Fibroblast of lung (primary cell): ENCODE data around the gene ASAP3. TPM values are rescaled to one million over a fixed set of nuclear protein-coding genes. Genes with fewer than 3 reads are reported as not detected.

Source experiments
- DNase-seq, 2 donors: peaks; one replicate each; pipeline versions ENCODE4 v3.0.0 to v3.0.0-alpha.2; 2010; ENCODE audit warnings: low read depth in 2 of 2
- H2AFZ ChIP-seq: 2 replicates; pipeline ENCODE4 v1.5.1; 2012; ENCODE audit warnings: low read length, control low read depth, inconsistent platforms
- H3K27ac ChIP-seq: 2 replicates; pipeline ENCODE4 v1.5.1; 2011; ENCODE audit warnings: low read length, control low read depth; ENCODE audit not compliant: insufficient read depth
- H3K27me3 ChIP-seq: 2 replicates; pipeline ENCODE4 v1.5.1; 2011; ENCODE audit warnings: mild to moderate bottlenecking, low read length; ENCODE audit not compliant: control insufficient read depth, insufficient read depth
- H3K36me3 ChIP-seq: 2 replicates; pipeline ENCODE4 v1.5.1; 2011; ENCODE audit warnings: low read length; ENCODE audit not compliant: control insufficient read depth, insufficient read depth
- H3K4me1 ChIP-seq: 2 replicates; pipeline ENCODE4 v1.5.1; 2011; ENCODE audit warnings: low read length; ENCODE audit not compliant: control insufficient read depth, insufficient read depth; ENCODE audit errors: extremely low read depth
- H3K4me2 ChIP-seq: 2 replicates; pipeline ENCODE4 v1.5.1; 2011; ENCODE audit warnings: low read length, control low read depth; ENCODE audit not compliant: insufficient read depth; ENCODE audit errors: extremely low read depth
- H3K4me3 ChIP-seq, 4 experiments: fragments of 200-600 bp in 1 of 4; sonication (generic) in 1 of 4; replicated peaks in 1 of 4; 2 replicates each; pipeline ENCODE4 v1.5.1; 2011 to 2016; ENCODE audit warnings: low read length in 4 of 4, low read depth in 3 of 4, mild to moderate bottlenecking in 3 of 4, control low read depth in 2 of 4, inconsistent platforms in 1 of 4, mixed read lengths in 1 of 4; ENCODE audit not compliant: insufficient read depth in 1 of 4; ENCODE audit errors: control extremely low read depth in 1 of 4
- H3K79me2 ChIP-seq: 2 replicates; pipeline ENCODE4 v1.5.1; 2012; ENCODE audit warnings: mild to moderate bottlenecking, low read length, inconsistent platforms; ENCODE audit not compliant: control insufficient read depth, insufficient read depth
- H3K9ac ChIP-seq: 2 replicates; pipeline ENCODE4 v1.5.1; 2011; ENCODE audit warnings: mild to moderate bottlenecking, low read length, control low read depth; ENCODE audit not compliant: insufficient read depth
- H3K9me3 ChIP-seq: 2 replicates; pipeline ENCODE4 v1.5.1; 2012; ENCODE audit warnings: low read depth, low read length; ENCODE audit not compliant: control insufficient read depth, insufficient read depth
- H4K20me1 ChIP-seq: 2 replicates; pipeline ENCODE4 v1.5.1; 2011; ENCODE audit warnings: low read length; ENCODE audit not compliant: control insufficient read depth, insufficient read depth; ENCODE audit errors: extremely low read depth
- CTCF ChIP-seq, 2 donors: IDR thresholded peaks in 1 of 2; conservative IDR thresholded peaks in 1 of 2; 1 replicate in 1 of 2; 2 replicates in 1 of 2; pipeline ENCODE4 v1.5.1; 2011 to 2012; ENCODE audit warnings: low read length in 2 of 2, control low read depth in 1 of 2, inconsistent platforms in 1 of 2, low read depth in 1 of 2, mild to moderate bottlenecking in 1 of 2
- EZH2 ChIP-seq: IDR thresholded peaks from 2 replicates; pipeline ENCODE4 v1.5.1; 2012; ENCODE audit warnings: low read length, control low read depth, mild to moderate bottlenecking; ENCODE audit errors: missing control alignments
- polyA plus RNA-seq, 2 donors: library from polyadenylated mRNA; depleted of rRNA in 1 of 2; stranded (reverse) in 1 of 2; unstranded in 1 of 2; fragments of >200 nt; gene quantifications; 2 replicates each; pipeline ENCODE4 v1.2.1, GENCODE V29; 2011 to 2012; ENCODE audit warnings: missing spikeins in 1 of 2
- total RNA-seq: library from RNA; depleted of rRNA; stranded (reverse); fragments of >200 nt; gene quantifications from 2 replicates; pipeline ENCODE4 v1.2.1, GENCODE V29; 2014

Gene ASAP3
- total and polyA plus RNA-seq, 2 donors (not counting 1 experiment from before 2014, with no cell fraction given), result 14.2 to 73.2 TPM

- H3K4me2 ChIP-seq, result no peak overlapping the region
- peaks cover 15% of the 10 kb centered on the region for H3K4me1 ChIP-seq
- H3K27me3 ChIP-seq, result no peaks in the 10 kb centered on the region
- H3K9me3 ChIP-seq, result no peaks in the 10 kb centered on the region
- H2AFZ ChIP-seq, result no peak overlapping the region
- H3K27ac ChIP-seq, result peak overlapping the region; percentile 79
- H3K79me2 ChIP-seq, result no peaks in the 10 kb centered on the region
- H3K36me3 ChIP-seq, result no peaks in the 10 kb centered on the region
- H3K4me3 ChIP-seq, result no peak overlapping the region
- no peaks in the 10 kb centered on the region for H4K20me1 ChIP-seq
- peak; percentile 74 to 82 for DNase-seq
- no peak overlapping the region for H3K9ac ChIP-seq
- TF ChIP-seq CTCF (conservative IDR thresholded peaks at IDR 0.05 in 1 of 2, IDR thresholded peaks at IDR 0.05 in 1 of 2; ENCODE audit: low read depth in 1 of 2, low read length in 2 of 2) (no peak), EZH2 (no peak)
Measured at GRCh38 chr1:23394181-23394580, 89.8 kb downstream of the ASAP3 start.

GRCh38 chr1:23393706-23394105, 90.3 kb downstream of the ASAP3 start:
- Histone ChIP-seq H3K27ac (peak overlapping the region; percentile 79), H4K20me1 (no peaks in the 10 kb centered on the region), H3K4me2 (peak overlapping the region; percentile 11), H3K27me3 (no peaks in the 10 kb centered on the region), H3K79me2 (no peaks in the 10 kb centered on the region), H3K4me1 (peaks cover 15% of the 10 kb centered on the region), H3K9ac (peak overlapping the region; percentile 23), H2AFZ (no peak overlapping the region), H3K9me3 (no peaks in the 10 kb centered on the region), H3K4me3 (no peak overlapping the region), H3K36me3 (no peaks in the 10 kb centered on the region)
- DNase-seq, result peak; percentile 61 to 84
- no peak for TF ChIP-seq EZH2
- no peak for TF ChIP-seq CTCF (conservative IDR thresholded peaks at IDR 0.05 in 1 of 2, IDR thresholded peaks at IDR 0.05 in 1 of 2; ENCODE audit: low read depth in 1 of 2, low read length in 2 of 2)

DNA sequence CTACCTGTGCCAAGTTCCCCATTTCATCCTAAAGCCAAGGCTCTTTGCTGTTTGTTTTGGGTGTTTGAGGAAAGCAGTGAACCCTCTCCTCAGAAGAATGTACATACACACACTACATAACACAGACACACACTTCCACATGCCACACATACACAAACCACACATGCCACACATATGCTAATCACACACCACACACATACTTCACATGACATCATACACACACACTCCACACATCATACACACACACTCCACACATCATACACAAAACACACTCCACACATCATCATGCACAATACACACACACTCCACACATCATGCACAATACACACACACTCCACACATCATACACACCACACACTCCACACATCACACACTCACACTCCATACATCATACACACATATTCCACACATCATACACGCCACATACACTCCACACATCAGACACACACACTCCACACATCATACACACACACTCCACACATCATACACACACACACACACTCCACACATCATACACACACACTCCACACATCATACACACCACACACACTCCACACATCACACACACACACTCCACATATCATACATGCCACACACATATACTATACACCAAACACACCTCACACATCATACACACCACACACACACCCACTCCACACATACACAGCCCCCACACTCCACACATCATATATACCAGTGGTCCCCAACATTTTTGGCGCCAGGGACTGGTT, 91.7 kb downstream of the ASAP3 start:
- Histone ChIP-seq H3K9ac (no peak overlapping the region), H4K20me1 (no peaks in the 10 kb centered on the region), H3K4me3 (no peak overlapping the region), H3K79me2 (no peaks in the 10 kb centered on the region), H3K27me3 (no peaks in the 10 kb centered on the region), H2AFZ (no peak overlapping the region), H3K27ac (no peak overlapping the region), H3K9me3 (no peaks in the 10 kb centered on the region), H3K4me2 (no peak overlapping the region), H3K4me1 (peaks cover 15% of the 10 kb centered on the region), H3K36me3 (no peaks in the 10 kb centered on the region)
- TF ChIP-seq CTCF (conservative IDR thresholded peaks at IDR 0.05 in 1 of 2, IDR thresholded peaks at IDR 0.05 in 1 of 2; ENCODE audit: low read depth in 1 of 2, low read length in 2 of 2) (no peak), EZH2 (peak; percentile 24)
- DNase-seq, result no peak
